ENCODE results near the gene ANO10.

GRCh38 chr3:43525386-43525785 lies 96.4 kb downstream of the ANO10 start:
- TF ChIP-seq ZNF335 (tag by site-specific recombination; conservative IDR thresholded peaks at IDR 0.05): no peak
- TF ChIP-seq CTCF (tag by site-specific recombination; IDR thresholded peaks at IDR 0.05): no peak
- no peak for TF ChIP-seq WT1 (tag by site-specific recombination; IDR thresholded peaks at IDR 0.05)
- TF ChIP-seq ZNF146 (tag by site-specific recombination; IDR thresholded peaks at IDR 0.05): no peak
- no peak for TF ChIP-seq ZBTB26 (tag by site-specific recombination; optimal IDR thresholded peaks at IDR 0.05)
- TF ChIP-seq ZFP37 (tag by site-specific recombination; IDR thresholded peaks at IDR 0.05): no peak
- no peak for TF ChIP-seq ZNF501 (tag by site-specific recombination; IDR thresholded peaks at IDR 0.05)
- no peak for TF ChIP-seq ZNF514 (tag by site-specific recombination; IDR thresholded peaks at IDR 0.05)
- TF ChIP-seq, protein P1, sequence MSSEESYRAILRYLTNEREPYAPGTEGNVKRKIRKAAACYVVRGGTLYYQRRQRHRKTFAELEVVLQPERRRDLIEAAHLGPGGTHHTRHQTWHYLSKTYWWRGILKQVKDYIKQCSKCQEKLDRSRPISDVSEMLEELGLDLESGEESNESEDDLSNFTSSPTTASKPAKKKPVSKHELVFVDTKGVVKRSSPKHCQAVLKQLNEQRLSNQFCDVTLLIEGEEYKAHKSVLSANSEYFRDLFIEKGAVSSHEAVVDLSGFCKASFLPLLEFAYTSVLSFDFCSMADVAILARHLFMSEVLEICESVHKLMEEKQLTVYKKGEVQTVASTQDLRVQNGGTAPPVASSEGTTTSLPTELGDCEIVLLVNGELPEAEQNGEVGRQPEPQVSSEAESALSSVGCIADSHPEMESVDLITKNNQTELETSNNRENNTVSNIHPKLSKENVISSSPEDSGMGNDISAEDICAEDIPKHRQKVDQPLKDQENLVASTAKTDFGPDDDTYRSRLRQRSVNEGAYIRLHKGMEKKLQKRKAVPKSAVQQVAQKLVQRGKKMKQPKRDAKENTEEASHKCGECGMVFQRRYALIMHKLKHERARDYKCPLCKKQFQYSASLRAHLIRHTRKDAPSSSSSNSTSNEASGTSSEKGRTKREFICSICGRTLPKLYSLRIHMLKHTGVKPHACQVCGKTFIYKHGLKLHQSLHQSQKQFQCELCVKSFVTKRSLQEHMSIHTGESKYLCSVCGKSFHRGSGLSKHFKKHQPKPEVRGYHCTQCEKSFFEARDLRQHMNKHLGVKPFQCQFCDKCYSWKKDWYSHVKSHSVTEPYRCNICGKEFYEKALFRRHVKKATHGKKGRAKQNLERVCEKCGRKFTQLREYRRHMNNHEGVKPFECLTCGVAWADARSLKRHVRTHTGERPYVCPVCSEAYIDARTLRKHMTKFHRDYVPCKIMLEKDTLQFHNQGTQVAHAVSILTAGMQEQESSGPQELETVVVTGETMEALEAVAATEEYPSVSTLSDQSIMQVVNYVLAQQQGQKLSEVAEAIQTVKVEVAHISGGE (tag by site-specific recombination; conservative IDR thresholded peaks at IDR 0.05; ENCODE audit: low read depth): no peak
- TF ChIP-seq, protein P2, sequence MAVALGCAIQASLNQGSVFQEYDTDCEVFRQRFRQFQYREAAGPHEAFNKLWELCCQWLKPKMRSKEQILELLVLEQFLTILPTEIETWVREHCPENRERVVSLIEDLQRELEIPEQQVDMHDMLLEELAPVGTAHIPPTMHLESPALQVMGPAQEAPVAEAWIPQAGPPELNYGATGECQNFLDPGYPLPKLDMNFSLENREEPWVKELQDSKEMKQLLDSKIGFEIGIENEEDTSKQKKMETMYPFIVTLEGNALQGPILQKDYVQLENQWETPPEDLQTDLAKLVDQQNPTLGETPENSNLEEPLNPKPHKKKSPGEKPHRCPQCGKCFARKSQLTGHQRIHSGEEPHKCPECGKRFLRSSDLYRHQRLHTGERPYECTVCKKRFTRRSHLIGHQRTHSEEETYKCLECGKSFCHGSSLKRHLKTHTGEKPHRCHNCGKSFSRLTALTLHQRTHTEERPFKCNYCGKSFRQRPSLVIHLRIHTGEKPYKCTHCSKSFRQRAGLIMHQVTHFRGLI (tag by site-specific recombination; IDR thresholded peaks at IDR 0.05): no peak
